SU-DHL-6 (cell line): ENCODE data around the gene FLT1.

ENCODE experiments used
- H2AFZ ChIP-seq: fragments of 200-600 bp; sonication (generic); 2 replicates; pipeline ENCODE4 v1.6.1; 2014; ENCODE audit warnings: low read depth, mild to moderate bottlenecking, moderate library complexity, mixed read lengths, antibody characterized with exemption, low read length; ENCODE audit not compliant: severe bottlenecking
- H3F3A ChIP-seq: fragments of 200-600 bp; shearing (Covaris generic); 2 replicates; pipeline ENCODE4 v1.6.0; 2016; ENCODE audit warnings: antibody characterized with exemption, mild to moderate bottlenecking; ENCODE audit not compliant: insufficient read depth
- H3K27ac ChIP-seq: fragments of 200-600 bp; sonication (generic); 2 replicates; pipeline ENCODE4 v1.5.1; 2016; ENCODE audit warnings: low read depth, mild to moderate bottlenecking, low read length, moderate library complexity, mixed read lengths
- H3K27me3 ChIP-seq: fragments of 200-600 bp; sonication (generic), shearing (Covaris generic); 2 replicates; pipeline ENCODE4 v1.6.0; 2014; ENCODE audit warnings: mild to moderate bottlenecking, low read length
- H3K36me3 ChIP-seq: fragments of 200-600 bp; sonication (generic); 2 replicates; pipeline ENCODE4 v1.6.1; 2014; ENCODE audit warnings: mild to moderate bottlenecking, low read length, mixed read lengths
- H3K4me2 ChIP-seq: fragments of 300-600, 200-600 bp; shearing (Covaris generic), sonication (generic); 2 replicates; pipeline ENCODE4 v1.6.0; 2014; ENCODE audit warnings: low read length, low read depth, mild to moderate bottlenecking; ENCODE audit not compliant: poor library complexity, severe bottlenecking
- H3K4me3 ChIP-seq: fragments of 200-600 bp; sonication (generic); 2 replicates; pipeline ENCODE4 v1.5.1; 2014; ENCODE audit warnings: antibody characterized with exemption, low read length, mild to moderate bottlenecking, mixed read lengths; ENCODE audit not compliant: insufficient read depth, poor library complexity, severe bottlenecking
- H3K79me2 ChIP-seq: fragments of 200-600 bp; sonication (generic); 2 replicates; pipeline ENCODE4 v1.6.1; 2014; ENCODE audit warnings: mild to moderate bottlenecking, low read length, moderate library complexity; ENCODE audit not compliant: insufficient read depth
- H3K9ac ChIP-seq: fragments of 200-600 bp; sonication (generic); 2 replicates; pipeline ENCODE4 v1.7.0; 2014; ENCODE audit warnings: mild to moderate bottlenecking, low read length
- H3K9me2 ChIP-seq: fragments of 200-600 bp; sonication (generic); replicated peaks from 2 replicates; pipeline ENCODE4 v1.6.1; 2014; ENCODE audit warnings: low read length; ENCODE audit not compliant: insufficient read depth
- H3K9me3 ChIP-seq: fragments of 200-600 bp; sonication (generic); 2 replicates; pipeline ENCODE4 v1.6.1; 2014; ENCODE audit warnings: low read length, mixed read lengths; ENCODE audit not compliant: insufficient read depth
- H4K20me1 ChIP-seq: fragments of 200-600 bp; sonication (generic); 2 replicates; pipeline ENCODE4 v1.6.1; 2014; ENCODE audit warnings: low read depth, mild to moderate bottlenecking, antibody characterized with exemption, low read length, moderate library complexity, mixed read lengths
- CTCF ChIP-seq: fragments of 200-600 bp; sonication (generic); IDR thresholded peaks from one replicate; pipeline ENCODE4 v1.5.1; 2017; ENCODE audit warnings: antibody characterized with exemption, mild to moderate bottlenecking, low read length, moderate library complexity; ENCODE audit not compliant: insufficient read depth, poor library complexity, severe bottlenecking
- EZH2phosphoT487 ChIP-seq: fragments of 200-600 bp; sonication (generic), shearing (Covaris generic); conservative IDR thresholded peaks from 2 replicates; pipeline ENCODE4 v1.6.1; 2018; ENCODE audit warnings: mild to moderate bottlenecking, antibody characterized with exemption, low read length, moderate library complexity, mixed read lengths

The FLT1 gene

GRCh38 chr13:28498481-28499115, 3.7 kb upstream of the FLT1 start:
- no peaks in the 10 kb centered on the region for H3K36me3 ChIP-seq
- no peak overlapping the region for H2AFZ ChIP-seq
- no peaks in the 10 kb centered on the region for H3F3A ChIP-seq
- H3K4me2 ChIP-seq = no peak overlapping the region
- no peak overlapping the region for H3K9ac ChIP-seq
- no peak overlapping the region for H3K27ac ChIP-seq
- no peaks in the 10 kb centered on the region for H4K20me1 ChIP-seq
- no peak for TF ChIP-seq EZH2phosphoT487
- no peak for TF ChIP-seq CTCF
- no peaks in the 10 kb centered on the region for H3K27me3 ChIP-seq
- H3K9me3 ChIP-seq = no peaks in the 10 kb centered on the region
- H3K4me3 ChIP-seq = no peak overlapping the region
- no peaks in the 10 kb centered on the region for H3K9me2 ChIP-seq
- H3K79me2 ChIP-seq = no peaks in the 10 kb centered on the region

GRCh38 chr13:28497143-28497876, 2.4 kb upstream of the FLT1 start:
- H2AFZ ChIP-seq = no peak overlapping the region
- no peak overlapping the region for H3K27ac ChIP-seq
- no peak overlapping the region for H3K4me3 ChIP-seq
- H4K20me1 ChIP-seq = no peaks in the 10 kb centered on the region
- H3K9ac ChIP-seq = no peak overlapping the region
- no peaks in the 10 kb centered on the region for H3F3A ChIP-seq
- no peaks in the 10 kb centered on the region for H3K9me2 ChIP-seq
- TF ChIP-seq CTCF = no peak
- TF ChIP-seq EZH2phosphoT487 = no peak
- H3K27me3 ChIP-seq = no peaks in the 10 kb centered on the region
- no peaks in the 10 kb centered on the region for H3K36me3 ChIP-seq
- no peaks in the 10 kb centered on the region for H3K79me2 ChIP-seq
- H3K4me2 ChIP-seq = no peak overlapping the region
- H3K9me3 ChIP-seq = no peaks in the 10 kb centered on the region

GRCh38 chr13:28496188-28496564, 1.2 kb upstream of the FLT1 start:
- Histone ChIP-seq H3K4me2 (no peak overlapping the region), H3K9ac (no peak overlapping the region), H3K9me3 (no peaks in the 10 kb centered on the region), H2AFZ (no peak overlapping the region), H3K36me3 (no peaks in the 10 kb centered on the region), H3K27ac (no peak overlapping the region), H3F3A (no peaks in the 10 kb centered on the region), H4K20me1 (0 out of 2 replicates have a peak, but pooled peaks cover 3% of the 10 kb centered on the region), H3K79me2 (no peaks in the 10 kb centered on the region), H3K9me2 (no peaks in the 10 kb centered on the region), H3K27me3 (peaks cover 4% of the 10 kb centered on the region; the same call in 1 of the 2 replicates), H3K4me3 (no peak overlapping the region)
- TF ChIP-seq CTCF = no peak
- no peak for TF ChIP-seq EZH2phosphoT487
